Measurements from ENCODE around the gene LCN10. TPM values are rescaled to one million over a fixed set of nuclear protein-coding genes. Genes with fewer than 3 reads are reported as not detected.

The LCN10 gene
- total and polyA plus RNA-seq, 2 donors (not counting 3 experiments of a cell fraction or from before 2014, with no cell fraction given): not detected

DNA sequence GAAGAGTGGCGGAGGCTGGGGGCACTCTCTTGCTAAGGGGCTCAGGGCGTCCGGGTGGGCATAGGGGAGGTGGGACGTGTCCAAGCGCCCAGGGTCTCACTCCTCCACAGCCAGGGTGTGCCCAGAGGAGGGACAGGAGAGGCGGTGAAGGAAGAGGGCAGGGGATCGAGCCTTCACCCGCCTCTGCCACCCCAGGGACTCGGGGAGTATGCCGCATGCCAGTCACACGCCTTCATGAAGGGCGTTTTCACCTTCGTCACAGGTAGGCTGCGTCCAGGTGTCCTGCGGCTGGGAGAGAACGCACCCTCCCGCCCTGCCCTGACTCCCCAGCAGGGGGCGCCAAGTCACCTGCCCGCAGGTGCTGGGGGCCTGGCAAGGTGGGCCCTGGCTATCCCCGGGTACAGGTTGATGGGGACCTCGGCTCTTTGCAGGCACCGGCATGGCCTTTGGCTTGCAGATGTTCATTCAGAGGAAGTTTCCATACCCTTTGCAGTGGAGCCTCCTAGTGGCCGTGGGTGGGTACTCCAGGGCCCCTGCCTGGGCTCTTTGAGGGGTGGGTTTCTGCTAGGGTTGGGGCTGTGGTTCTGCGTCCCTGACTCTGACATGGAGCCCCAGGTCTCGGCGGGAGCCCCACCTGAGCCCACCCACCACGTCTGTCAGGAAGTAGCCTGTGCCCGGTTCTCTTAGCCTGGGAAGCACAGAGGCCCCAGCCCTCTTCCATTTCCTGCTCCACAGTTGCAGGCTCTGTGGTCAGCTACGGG, 49.0 kb upstream of the LCN10 start:
- Histone ChIP-seq H2AFZ (ENCODE audit: low read depth, low read length) (peak overlapping the region; percentile 73), H3K27ac (ENCODE audit: insufficient read depth, low read depth, low read length) (peak overlapping the region; percentile 31), H3K9ac (replicated peaks; ENCODE audit: extremely low read depth, insufficient read depth, low read length) (peak overlapping the region; percentile 60), H3K27me3 (ENCODE audit: control insufficient read depth in 2 of 2, insufficient read depth in 2 of 2, low read length in 2 of 2) (peaks cover 4 to 6% of the 10 kb centered on the region in 2 experiments), H4K20me1 (replicated peaks; ENCODE audit: control insufficient read depth, extremely low read depth, insufficient read depth, low read length) (no peaks in the 10 kb centered on the region), H3K9me1 (replicated peaks; ENCODE audit: control insufficient read depth, extremely low read depth, insufficient read depth, low read length) (no peaks in the 10 kb centered on the region), H3K4me2 (ENCODE audit: insufficient read depth, low read length) (peak overlapping the region; percentile 64), H3K36me3 (ENCODE audit: control insufficient read depth in 2 of 2, extremely low read depth in 1 of 2, insufficient read depth in 2 of 2, low read length in 2 of 2) (peaks cover 0 to 2% of the 10 kb centered on the region in 2 experiments), H3K9me3 (replicated peaks; ENCODE audit: control insufficient read depth, insufficient read depth, low read length) (no peaks in the 10 kb centered on the region), H3K4me1 (ENCODE audit: control insufficient read depth, extremely low read depth, insufficient read depth, low read length) (peaks cover 7% of the 10 kb centered on the region), H3K79me2 (ENCODE audit: control insufficient read depth, insufficient read depth, low read length) (peaks cover 1% of the 10 kb centered on the region), H3K4me3 (replicated peaks in 1 of 3; ENCODE audit: insufficient read depth in 1 of 3, low read depth in 1 of 3, low read length in 3 of 3) (peak overlapping the region; percentile 54 to 72 (median 59))
- POLR2A ChIA-PET: no interaction called here
- TF ChIP-seq, protein P1, sequence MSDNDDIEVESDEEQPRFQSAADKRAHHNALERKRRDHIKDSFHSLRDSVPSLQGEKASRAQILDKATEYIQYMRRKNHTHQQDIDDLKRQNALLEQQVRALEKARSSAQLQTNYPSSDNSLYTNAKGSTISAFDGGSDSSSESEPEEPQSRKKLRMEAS (IDR thresholded peaks at IDR 0.05; ENCODE audit: insufficient read depth, insufficient read length): no peak
- TF ChIP-seq CTCF (IDR thresholded peaks at IDR 0.05; ENCODE audit: extremely low read depth in 1 of 2, insufficient read depth in 1 of 2, low read depth in 1 of 2, low read length in 2 of 2) (peak; percentile 89 to 96), EZH2 (IDR thresholded peaks at IDR 0.05; ENCODE audit: borderline replicate concordance, low read depth, low read length, severe bottlenecking) (no peak), JUN (IDR thresholded peaks at IDR 0.05; ENCODE audit: borderline replicate concordance, insufficient read depth, insufficient read length, low read depth) (no peak)
- CTCF ChIA-PET: interaction anchor here (1.1 to 2.0 kb wide), 4 partner anchors 10 to 17 kb away, joined by 3 to 8 read pairs (median 5); partner anchors contain the start of gene RABL6
- BruUV-seq (replicated peaks): no TSS peak
- DNase-seq (ENCODE audit: low read depth, low spot score) (peak; percentile 26), FAIRE-seq (peak; percentile 56)
- dilution Hi-C loops (cut with MboI; ENCODE audit: extremely low pct_ligation_motif_present, low sequenced_read_pairs) (no loop called here), intact Hi-C loops (cut with micrococcal nuclease) (loop anchor here (1.0 to 5.0 kb wide), 4 partner anchors 56 to 244 kb away; partner anchors contain the start of genes PHPT1 and TRAF2)
